GM12801 (cell line): ENCODE results near the gene LAD1.

Experiments used
- TF ChIP-seq, protein P1 (sequence below): IDR thresholded peaks from one replicate; pipeline ENCODE4 v1.5.1; 2011; ENCODE audit warnings: control low read depth; ENCODE audit not compliant: insufficient read length; ENCODE audit errors: extremely low read depth

The LAD1 gene

DNA sequence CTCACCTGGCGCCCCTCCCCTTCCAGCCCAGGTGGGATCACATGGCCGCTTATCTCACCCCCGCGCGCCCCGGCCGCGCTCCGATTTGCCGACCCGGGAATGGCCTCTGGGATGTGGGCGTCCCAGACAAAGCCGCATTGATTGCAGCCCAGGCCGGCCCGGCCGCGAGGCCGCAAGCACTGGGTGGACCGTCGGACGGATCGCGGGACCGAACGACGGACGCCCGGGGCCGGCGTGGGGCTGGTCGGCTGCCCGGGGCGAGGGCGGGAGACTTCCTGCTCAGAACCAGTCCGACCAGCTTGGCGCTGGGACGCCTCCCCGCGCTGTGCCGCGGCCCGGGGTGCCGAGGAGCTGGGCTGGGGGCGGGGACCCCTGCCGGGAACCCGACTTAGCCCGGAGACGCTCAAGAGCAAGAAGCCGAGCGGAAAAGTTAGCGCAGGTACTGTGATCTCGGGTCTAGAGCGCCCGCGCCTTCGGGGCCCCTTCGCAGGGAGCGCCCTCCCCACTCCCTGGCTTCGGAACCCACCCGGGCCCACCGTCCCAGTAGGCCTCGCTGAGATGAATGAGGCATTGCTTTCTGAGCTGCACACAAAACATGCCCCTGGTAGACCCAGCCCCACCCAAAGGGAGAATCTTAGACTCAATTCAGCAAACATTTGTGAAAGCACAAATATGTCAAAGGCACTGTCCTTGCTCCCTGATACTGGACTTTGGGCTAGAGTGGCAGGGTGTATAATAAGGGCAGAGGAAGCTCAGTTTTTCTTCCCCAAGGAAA lies 415 bp upstream of the LAD1 start:
- TF ChIP-seq, protein P1, sequence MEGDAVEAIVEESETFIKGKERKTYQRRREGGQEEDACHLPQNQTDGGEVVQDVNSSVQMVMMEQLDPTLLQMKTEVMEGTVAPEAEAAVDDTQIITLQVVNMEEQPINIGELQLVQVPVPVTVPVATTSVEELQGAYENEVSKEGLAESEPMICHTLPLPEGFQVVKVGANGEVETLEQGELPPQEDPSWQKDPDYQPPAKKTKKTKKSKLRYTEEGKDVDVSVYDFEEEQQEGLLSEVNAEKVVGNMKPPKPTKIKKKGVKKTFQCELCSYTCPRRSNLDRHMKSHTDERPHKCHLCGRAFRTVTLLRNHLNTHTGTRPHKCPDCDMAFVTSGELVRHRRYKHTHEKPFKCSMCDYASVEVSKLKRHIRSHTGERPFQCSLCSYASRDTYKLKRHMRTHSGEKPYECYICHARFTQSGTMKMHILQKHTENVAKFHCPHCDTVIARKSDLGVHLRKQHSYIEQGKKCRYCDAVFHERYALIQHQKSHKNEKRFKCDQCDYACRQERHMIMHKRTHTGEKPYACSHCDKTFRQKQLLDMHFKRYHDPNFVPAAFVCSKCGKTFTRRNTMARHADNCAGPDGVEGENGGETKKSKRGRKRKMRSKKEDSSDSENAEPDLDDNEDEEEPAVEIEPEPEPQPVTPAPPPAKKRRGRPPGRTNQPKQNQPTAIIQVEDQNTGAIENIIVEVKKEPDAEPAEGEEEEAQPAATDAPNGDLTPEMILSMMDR: no peak

DNA sequence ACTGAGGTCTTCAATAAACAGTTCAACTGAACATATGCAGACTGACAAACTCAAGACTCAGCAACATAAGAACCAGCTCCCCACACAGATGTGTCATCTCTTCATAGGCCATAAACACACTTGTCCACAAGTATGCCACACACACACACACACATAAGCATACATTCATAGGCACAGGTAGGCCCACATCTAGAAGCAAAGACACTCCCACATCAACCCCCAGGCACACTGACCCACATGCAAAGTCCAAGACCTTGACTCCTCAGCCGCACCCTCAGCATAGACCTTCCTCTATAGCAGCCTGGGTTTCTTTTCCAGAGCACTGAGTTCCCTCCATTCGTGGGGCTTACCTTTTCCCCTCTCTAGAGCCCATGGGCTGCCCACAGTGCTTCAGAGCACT lies 1.4 kb downstream of the LAD1 start:
- TF ChIP-seq, protein P1: no peak

DNA sequence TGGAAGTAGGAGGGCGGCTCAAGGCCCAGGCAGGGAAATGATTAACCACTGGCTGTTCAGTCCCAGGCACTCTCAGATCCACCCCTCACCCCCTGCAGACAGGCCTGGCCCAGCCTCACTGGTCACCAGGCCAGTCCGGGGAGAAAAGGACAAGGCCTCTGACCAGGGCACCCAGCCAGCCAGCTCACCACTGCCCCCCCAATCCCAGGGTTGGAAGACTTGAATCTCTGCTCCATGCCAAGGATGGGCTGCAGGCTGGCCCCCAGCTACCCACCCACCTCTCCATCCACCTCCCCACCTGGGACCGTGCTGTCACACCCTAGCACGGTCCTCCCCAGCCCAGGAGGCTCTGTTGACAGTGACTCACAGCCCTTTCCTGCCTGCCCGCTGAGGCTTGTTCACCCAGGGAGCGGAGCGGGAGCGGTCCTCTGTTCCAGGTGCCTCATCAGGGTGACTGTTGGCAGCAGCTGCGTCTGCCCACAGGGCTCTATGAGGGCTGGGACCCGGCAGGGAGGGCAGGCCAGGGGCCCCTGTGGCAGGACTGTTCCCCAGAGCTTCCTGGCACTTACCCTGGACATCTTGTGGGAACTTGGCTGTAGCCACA lies 2.2 kb downstream of the LAD1 start:
- TF ChIP-seq, protein P1: no peak

DNA sequence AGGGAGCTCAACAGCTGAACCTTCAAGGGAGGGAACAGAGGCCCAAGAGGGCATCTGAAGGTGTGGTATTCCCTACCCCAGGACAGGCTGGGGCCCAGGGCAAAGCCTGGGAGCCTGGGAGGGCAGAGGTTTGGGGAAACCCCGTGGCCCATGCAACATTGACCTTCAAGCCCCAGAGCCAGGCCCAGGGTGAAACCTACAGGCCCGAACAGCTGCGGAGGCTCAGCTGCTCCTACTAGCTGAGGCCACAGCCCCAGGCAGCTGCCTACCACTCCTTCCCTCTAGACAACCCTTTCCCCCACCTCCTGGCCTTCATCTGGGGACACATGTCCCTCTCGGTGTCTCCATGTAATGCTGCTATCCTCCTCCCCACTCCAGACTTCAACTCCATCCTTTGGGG lies 3.2 kb downstream of the LAD1 start:
- TF ChIP-seq, protein P1: no peak

DNA sequence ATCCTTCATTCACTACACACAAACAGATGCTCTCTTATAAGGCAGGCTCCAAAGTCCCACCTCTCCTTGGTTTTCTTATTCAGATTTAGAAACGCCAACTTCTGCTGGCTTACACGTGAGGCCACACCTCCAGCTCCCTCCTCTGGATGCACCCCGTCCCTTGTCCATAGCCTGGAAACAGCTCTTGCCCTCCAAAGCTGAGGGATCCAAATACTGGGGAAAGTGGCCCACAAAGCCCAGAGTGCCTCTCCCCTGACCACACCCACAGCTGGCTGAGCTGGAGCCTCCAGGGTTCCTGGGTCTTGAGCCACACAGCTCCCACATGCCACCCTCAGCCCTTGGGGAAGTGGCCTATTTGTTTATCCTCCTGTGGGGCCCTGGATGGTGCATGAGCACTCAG lies 4.5 kb downstream of the LAD1 start:
- TF ChIP-seq, protein P1: no peak

DNA sequence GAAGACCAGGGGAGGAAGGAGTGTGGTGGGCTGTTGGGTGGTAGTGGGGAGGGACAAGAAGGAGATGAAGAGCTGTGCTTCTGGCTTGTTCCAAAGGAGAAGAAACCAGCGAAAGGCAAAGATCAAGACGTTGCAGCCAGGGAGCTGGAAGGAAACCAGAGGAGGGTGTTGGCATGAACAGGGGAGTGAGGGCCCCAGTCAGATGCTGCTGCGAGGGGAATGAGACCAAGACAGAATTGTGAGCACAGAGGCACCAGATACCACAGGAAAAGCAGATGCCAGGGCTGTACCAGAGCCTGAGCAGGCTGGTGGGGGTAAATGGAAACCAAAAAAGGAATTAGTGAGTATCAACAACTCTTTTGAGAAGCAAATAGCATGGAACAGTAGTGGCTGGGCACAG lies 6.0 kb downstream of the LAD1 start:
- TF ChIP-seq, protein P1: no peak

DNA sequence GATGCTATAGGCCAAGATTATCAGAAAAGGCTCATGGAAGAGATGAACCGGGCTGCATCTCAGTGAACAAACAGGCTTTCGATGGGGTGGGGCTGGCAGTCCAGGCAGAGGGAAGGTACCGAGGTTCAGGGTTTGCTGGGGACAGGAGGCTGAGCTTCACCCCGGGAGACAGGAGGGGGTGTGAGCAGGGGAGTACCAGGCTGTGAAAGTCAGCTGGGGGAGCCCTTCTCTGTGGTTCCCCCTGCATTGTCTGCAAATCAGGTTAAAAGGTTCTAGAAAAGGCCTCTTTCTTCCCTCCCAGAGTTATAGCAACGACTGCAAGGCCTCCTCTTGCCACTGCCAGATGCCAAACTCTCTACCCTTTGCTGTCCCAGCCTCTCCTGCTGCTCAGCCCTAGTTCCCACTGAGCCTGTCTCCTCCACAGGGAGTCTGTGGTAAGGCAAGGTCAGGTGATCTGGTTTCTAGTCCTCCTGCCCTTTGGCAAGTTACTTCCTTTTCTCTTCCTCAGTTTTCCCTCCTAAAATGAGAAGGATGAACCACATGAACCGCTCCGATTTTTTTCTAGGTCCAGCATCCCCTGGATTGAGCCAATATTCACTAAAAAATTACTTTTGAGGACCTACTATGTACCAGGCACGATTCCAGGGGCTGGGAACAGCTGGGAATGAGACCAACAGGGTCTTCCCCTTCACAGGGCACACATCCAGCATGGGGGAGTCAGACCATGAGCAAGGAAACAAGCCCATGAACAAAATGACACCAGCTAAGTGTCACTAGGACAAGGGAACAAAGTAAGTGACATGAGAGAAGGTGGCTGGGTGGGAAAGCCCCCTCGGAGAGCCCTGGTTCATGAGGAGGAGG lies 7.2 kb downstream of the LAD1 start:
- TF ChIP-seq, protein P1: no peak
